Mucosa of stomach (tissue), 1 donor: ENCODE results near the gene DGKD.
"Not testable (repeated sequence)": the region's sequence is repeated elsewhere in the genome, so short reads cannot be mapped to it uniquely, and the experiment has no call there.

ENCODE experiments used
- H3K27me3 ChIP-seq: one replicate; pipeline ENCODE4 v1.7.0; 2013; ENCODE audit warnings: mild to moderate bottlenecking, low read length; ENCODE audit not compliant: control insufficient read depth, insufficient read depth
- H3K36me3 ChIP-seq: one replicate; pipeline ENCODE4 v1.7.0; 2013; ENCODE audit warnings: low read length; ENCODE audit not compliant: control insufficient read depth, insufficient read depth
- H3K4me1 ChIP-seq: one replicate; pipeline ENCODE4 v1.7.0; 2013; ENCODE audit warnings: mild to moderate bottlenecking, low read length; ENCODE audit not compliant: control insufficient read depth, insufficient read depth
- H3K4me3 ChIP-seq: one replicate; pipeline ENCODE4 v1.7.0; 2013; ENCODE audit warnings: low read length
- H3K9ac ChIP-seq: one replicate; pipeline ENCODE4 v1.7.0; 2013; ENCODE audit warnings: mild to moderate bottlenecking, low read length, moderate library complexity
- H3K9me3 ChIP-seq: one replicate; pipeline ENCODE4 v1.7.0; 2013; ENCODE audit warnings: mild to moderate bottlenecking, low read length, moderate library complexity; ENCODE audit not compliant: control insufficient read depth
- donor health status: Pancreatic carcinoma.

Gene DGKD

GRCh38 chr2:233368756-233369155, 14.5 kb downstream of the DGKD start:
- Histone ChIP-seq H3K36me3 (no peaks in the 10 kb centered on the region), H3K9ac (no peak overlapping the region), H3K4me1 (peaks cover 5% of the 10 kb centered on the region), H3K27me3 (no peaks in the 10 kb centered on the region), H3K4me3 (no peak overlapping the region), H3K9me3 (no peaks in the 10 kb centered on the region)

GRCh38 chr2:233369462-233369861, 15.2 kb downstream of the DGKD start:
- Histone ChIP-seq H3K4me3 (no peak overlapping the region), H3K27me3 (no peaks in the 10 kb centered on the region), H3K9me3 (no peaks in the 10 kb centered on the region), H3K9ac (no peak overlapping the region), H3K4me1 (peaks cover 5% of the 10 kb centered on the region), H3K36me3 (no peaks in the 10 kb centered on the region)

GRCh38 chr2:233369897-233370685, 15.8 kb downstream of the DGKD start:
- H3K9ac ChIP-seq: no peak overlapping the region
- peaks cover 8% of the 10 kb centered on the region for H3K4me1 ChIP-seq
- H3K4me3 ChIP-seq: no peak overlapping the region
- no peaks in the 10 kb centered on the region for H3K9me3 ChIP-seq
- H3K27me3 ChIP-seq: no peaks in the 10 kb centered on the region
- no peaks in the 10 kb centered on the region for H3K36me3 ChIP-seq

GRCh38 chr2:233371641-233372040, 17.3 kb downstream of the DGKD start:
- no peaks in the 10 kb centered on the region for H3K36me3 ChIP-seq
- H3K4me3 ChIP-seq: no peak overlapping the region
- no peak overlapping the region for H3K9ac ChIP-seq
- peaks cover 17% of the 10 kb centered on the region for H3K4me1 ChIP-seq
- H3K27me3 ChIP-seq: no peaks in the 10 kb centered on the region
- H3K9me3 ChIP-seq: no peaks in the 10 kb centered on the region

GRCh38 chr2:233372855-233373254, 18.6 kb downstream of the DGKD start:
- peaks cover 17% of the 10 kb centered on the region for H3K4me1 ChIP-seq

GRCh38 chr2:233373316-233373715, 19.0 kb downstream of the DGKD start:
- Histone ChIP-seq H3K36me3 (no peaks in the 10 kb centered on the region), H3K27me3 (no peaks in the 10 kb centered on the region), H3K4me3 (no peak overlapping the region), H3K9me3 (no peaks in the 10 kb centered on the region), H3K4me1 (peaks cover 17% of the 10 kb centered on the region), H3K9ac (no peak overlapping the region)

More at GRCh38 chr2:233372855-233373254, 18.6 kb downstream of the DGKD start:
- no peak overlapping the region for H3K4me3 ChIP-seq
- H3K9ac ChIP-seq: no peak overlapping the region
- no peaks in the 10 kb centered on the region for H3K27me3 ChIP-seq
- H3K36me3 ChIP-seq: no peaks in the 10 kb centered on the region
- H3K9me3 ChIP-seq: no peaks in the 10 kb centered on the region

- not testable (repeated sequence) for H3K9ac ChIP-seq, H3K27me3 ChIP-seq, H3K36me3 ChIP-seq, H3K9me3 ChIP-seq, H3K4me3 ChIP-seq
- peaks cover 17% of the 10 kb centered on the region for H3K4me1 ChIP-seq
These were observed 20.5 kb downstream of the DGKD start for GRCh38 chr2:233374776-233375175.

GRCh38 chr2:233375490-233376314, 21.4 kb downstream of the DGKD start:
- Histone ChIP-seq H3K4me3 (no peak overlapping the region), H3K4me1 (peaks cover 17% of the 10 kb centered on the region), H3K9me3 (no peaks in the 10 kb centered on the region), H3K27me3 (no peaks in the 10 kb centered on the region), H3K9ac (no peak overlapping the region), H3K36me3 (no peaks in the 10 kb centered on the region)

GRCh38 chr2:233379034-233379433, 24.7 kb downstream of the DGKD start:
- H3K4me3 ChIP-seq: no peak overlapping the region
- H3K36me3 ChIP-seq: no peaks in the 10 kb centered on the region
- H3K27me3 ChIP-seq: no peaks in the 10 kb centered on the region
- H3K9ac ChIP-seq: no peak overlapping the region
- H3K4me1 ChIP-seq: peaks cover 12% of the 10 kb centered on the region
- H3K9me3 ChIP-seq: no peaks in the 10 kb centered on the region

- Histone ChIP-seq H3K27me3 (no peaks in the 10 kb centered on the region), H3K4me1 (peaks cover 15% of the 10 kb centered on the region), H3K4me3 (no peak overlapping the region), H3K9me3 (no peaks in the 10 kb centered on the region), H3K9ac (no peak overlapping the region), H3K36me3 (no peaks in the 10 kb centered on the region)
These were observed 25.1 kb downstream of the DGKD start for GRCh38 chr2:233379441-233379840.

GRCh38 chr2:233380132-233380895, 26.0 kb downstream of the DGKD start:
- no peaks in the 10 kb centered on the region for H3K27me3 ChIP-seq
- no peak overlapping the region for H3K9ac ChIP-seq
- H3K4me1 ChIP-seq: peaks cover 19% of the 10 kb centered on the region
- no peak overlapping the region for H3K4me3 ChIP-seq
- no peaks in the 10 kb centered on the region for H3K9me3 ChIP-seq
- H3K36me3 ChIP-seq: no peaks in the 10 kb centered on the region
